ENCODE data around the gene SLC22A13. TPM values are rescaled to one million over a fixed set of nuclear protein-coding genes. Genes with fewer than 3 reads are reported as not detected.
"Not testable (repeated sequence)": the region's sequence is repeated elsewhere in the genome, so short reads cannot be mapped to it uniquely, and the experiment has no call there.

The SLC22A13 gene
- total and polyA plus RNA-seq, 2 of the 4 experiments (the other 2 are of a cell fraction) = under 0.01 to 0.22 TPM

DNA sequence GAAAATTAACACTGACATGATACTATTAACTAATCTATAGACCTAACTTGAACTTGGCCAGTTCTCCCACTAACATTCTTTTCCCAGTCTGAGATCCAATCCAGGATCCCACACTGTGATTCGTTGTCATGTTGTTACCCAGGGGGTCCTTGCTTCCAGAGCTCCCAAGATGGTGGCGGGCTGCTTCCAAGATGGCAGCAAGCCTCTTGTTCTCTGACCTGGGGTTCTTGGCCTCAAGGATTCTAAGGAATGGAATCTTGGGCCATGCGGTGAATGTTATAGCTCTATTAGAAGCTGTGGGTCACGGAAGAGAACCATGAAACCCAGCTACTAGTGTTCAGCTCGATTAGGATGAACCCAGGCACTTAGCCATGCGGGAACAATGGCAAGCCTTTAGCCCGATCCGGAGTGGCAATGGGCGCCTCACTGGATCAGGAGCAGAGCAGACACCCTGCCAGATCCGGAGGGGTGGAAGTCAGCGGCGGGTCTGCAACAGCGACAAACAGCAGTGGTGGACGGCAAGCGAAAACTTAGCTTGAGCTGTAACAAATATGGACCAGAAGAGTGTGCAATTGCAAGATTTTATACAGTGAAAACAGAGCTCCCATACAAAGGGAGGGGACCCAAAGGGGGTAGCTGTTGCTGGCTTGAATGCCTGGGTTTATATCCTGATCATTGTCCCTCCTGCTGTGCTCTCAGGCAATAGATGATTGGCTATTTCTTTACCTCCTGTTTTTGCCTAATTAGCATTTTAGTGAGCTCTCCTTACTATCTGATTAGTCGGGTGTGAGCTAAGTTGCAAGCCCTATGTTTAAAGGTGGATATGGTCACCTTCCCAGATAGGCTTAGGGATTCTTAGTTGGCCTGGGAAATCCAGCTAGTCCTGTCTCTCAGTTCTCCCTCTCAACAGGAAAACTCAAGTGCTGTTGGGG lies 23.9 kb downstream of the SLC22A13 start:
- H3K27me3 ChIP-seq (ENCODE audit: control insufficient read depth, insufficient read depth, low read length); H2AFZ ChIP-seq (replicated peaks; ENCODE audit: low read length, poor library complexity); H2BK5ac ChIP-seq (ENCODE audit: low read depth, low read length, poor library complexity, severe bottlenecking); H3K18ac ChIP-seq (ENCODE audit: low read depth, low read length); BruUV-seq (replicated peaks); H4K8ac ChIP-seq (ENCODE audit: low read depth in 2 of 2, low read length in 2 of 2); H2BK15ac ChIP-seq (ENCODE audit: low read depth, low read length); DNase-seq; H3K56ac ChIP-seq (ENCODE audit: extremely low read depth, insufficient read depth, low read length); H3K9ac ChIP-seq (ENCODE audit: low read depth, low read length); H3K79me1 ChIP-seq (ENCODE audit: low read depth in 1 of 2, low read length in 2 of 2); H4K91ac ChIP-seq (ENCODE audit: insufficient read depth, low read depth, low read length); H3K4ac ChIP-seq (ENCODE audit: low read depth, low read length); intact Hi-C loops (cut with micrococcal nuclease); in situ Hi-C loops (cut with MboI; ENCODE audit: low sequenced_read_pairs); dilution Hi-C loops (cut with HindIII; ENCODE audit: low sequenced_read_pairs, unreplicated experiment); H3K27ac ChIP-seq (ENCODE audit: insufficient read depth, low read length); H3K23ac ChIP-seq (ENCODE audit: low read depth, low read length); H2AK9ac ChIP-seq (replicated peaks; ENCODE audit: low read depth, low read length, poor library complexity); H3K4me3 ChIP-seq (ENCODE audit: insufficient read depth, low read depth, low read length); H4K20me1 ChIP-seq (ENCODE audit: insufficient read depth, low read length); ATAC-seq (ENCODE audit: low read depth); H3K9me1 ChIP-seq (ENCODE audit: insufficient read depth, low read length); H2BK120ac ChIP-seq (ENCODE audit: low read depth, low read length); POLR2A ChIA-PET (ENCODE audit: unreplicated experiment); H4K5ac ChIP-seq (ENCODE audit: low read depth, low read length); H3K9me3 ChIP-seq (ENCODE audit: control insufficient read depth, insufficient read depth, low read length); H2AK5ac ChIP-seq (ENCODE audit: low read depth, low read length); CTCF ChIA-PET; H2BK20ac ChIP-seq (ENCODE audit: low read depth, low read length); H3K36me3 ChIP-seq (ENCODE audit: control insufficient read depth, insufficient read depth, low read length); H3K14ac ChIP-seq (replicated peaks; ENCODE audit: low read depth, low read length); H3K4me1 ChIP-seq (ENCODE audit: control insufficient read depth, insufficient read depth, low read length); H3K4me2 ChIP-seq (ENCODE audit: low read depth, low read length): not testable (repeated sequence)
- WGBS, 2 experiments (ENCODE audit: extremely low coverage in 2 of 2, insufficient read length in 1 of 2) = 89% methylated on average over 9 of the region's 16 CpGs; no CpG with 5 or more reads in 1 of the 2 experiments

DNA sequence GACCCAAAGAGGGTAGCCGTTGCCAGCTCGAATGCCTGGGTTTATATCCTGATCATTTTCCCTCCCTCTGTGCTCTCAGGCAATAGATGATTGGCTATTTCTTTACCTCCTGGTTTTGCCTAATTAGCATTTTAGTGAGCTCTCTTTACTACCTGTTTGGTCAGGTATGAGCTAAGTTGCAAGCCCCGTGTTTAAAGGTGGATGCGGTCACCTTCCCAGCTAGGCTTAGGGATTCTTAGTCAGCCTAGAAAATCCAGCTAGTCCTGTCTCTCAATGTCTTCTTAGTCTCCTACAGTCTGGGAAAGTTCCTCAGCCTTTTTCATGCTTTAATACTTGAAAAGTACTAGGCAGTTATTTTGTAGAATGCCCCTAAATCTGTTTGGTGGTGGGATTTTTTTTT lies 31.4 kb downstream of the SLC22A13 start:
- H3K18ac ChIP-seq (ENCODE audit: low read depth, low read length); BruUV-seq (replicated peaks); H2AK9ac ChIP-seq (replicated peaks; ENCODE audit: low read depth, low read length, poor library complexity); H3K36me3 ChIP-seq (ENCODE audit: control insufficient read depth, insufficient read depth, low read length); H3K14ac ChIP-seq (replicated peaks; ENCODE audit: low read depth, low read length); H2AFZ ChIP-seq (replicated peaks; ENCODE audit: low read length, poor library complexity); H3K4me2 ChIP-seq (ENCODE audit: low read depth, low read length); dilution Hi-C loops (cut with HindIII; ENCODE audit: low sequenced_read_pairs, unreplicated experiment); DNase-seq; H2AK5ac ChIP-seq (ENCODE audit: low read depth, low read length); H2BK15ac ChIP-seq (ENCODE audit: low read depth, low read length); H4K20me1 ChIP-seq (ENCODE audit: insufficient read depth, low read length); H4K8ac ChIP-seq (ENCODE audit: low read depth in 2 of 2, low read length in 2 of 2); H3K56ac ChIP-seq (ENCODE audit: extremely low read depth, insufficient read depth, low read length); H3K4me3 ChIP-seq (ENCODE audit: insufficient read depth, low read depth, low read length); H3K9me1 ChIP-seq (ENCODE audit: insufficient read depth, low read length); H2BK5ac ChIP-seq (ENCODE audit: low read depth, low read length, poor library complexity, severe bottlenecking); H3K4ac ChIP-seq (ENCODE audit: low read depth, low read length); H4K91ac ChIP-seq (ENCODE audit: insufficient read depth, low read depth, low read length); H3K23ac ChIP-seq (ENCODE audit: low read depth, low read length); in situ Hi-C loops (cut with MboI; ENCODE audit: low sequenced_read_pairs); H2BK20ac ChIP-seq (ENCODE audit: low read depth, low read length); H3K9me3 ChIP-seq (ENCODE audit: control insufficient read depth, insufficient read depth, low read length); H3K27me3 ChIP-seq (ENCODE audit: control insufficient read depth, insufficient read depth, low read length); H3K4me1 ChIP-seq (ENCODE audit: control insufficient read depth, insufficient read depth, low read length); ATAC-seq (ENCODE audit: low read depth); H2BK120ac ChIP-seq (ENCODE audit: low read depth, low read length); H4K5ac ChIP-seq (ENCODE audit: low read depth, low read length); H3K9ac ChIP-seq (ENCODE audit: low read depth, low read length); intact Hi-C loops (cut with micrococcal nuclease); H3K79me1 ChIP-seq (ENCODE audit: low read depth in 1 of 2, low read length in 2 of 2); H3K27ac ChIP-seq (ENCODE audit: insufficient read depth, low read length): not testable (repeated sequence)
- POLR2A ChIA-PET (ENCODE audit: unreplicated experiment) = interaction anchor here (0.6 kb wide), 1 partner anchor 852 kb away, joined by 6 read pairs; no protein-coding TSS in a partner anchor
- CTCF ChIA-PET = interaction anchor here (1.6 kb wide), 1 partner anchor 166 kb away, joined by 4 read pairs; no protein-coding TSS in a partner anchor
- WGBS, 2 experiments (ENCODE audit: extremely low coverage in 2 of 2, insufficient read length in 1 of 2) = no CpG with 5 or more reads among the region's 4 CpGs

Measured in IMR-90 (cell line).